Aorta (tissue), 5 donors: ENCODE measurements around the gene BABAM1. TPM values are rescaled to one million over a fixed set of nuclear protein-coding genes. Genes with fewer than 3 reads are reported as not detected.
"Not testable (repeated sequence)": the region's sequence is repeated elsewhere in the genome, so short reads cannot be mapped to it uniquely, and the experiment has no call there.

Source experiments
- ATAC-seq: fragments of 200-7000 bp; cut with Tn5 transposase; one replicate; pipeline ENCODE4 v1.9.1; 2022; ENCODE audit warnings: moderate library complexity; ENCODE audit not compliant: low FRiP score
- DNase-seq, 2 donors: peaks; one replicate each; pipeline ENCODE4 v3.0.0-alpha.2; 2020
- H3K27ac ChIP-seq, 2 donors: one replicate each; pipeline ENCODE4 v1.5.1; 2013; ENCODE audit warnings: low read length in 2 of 2, mild to moderate bottlenecking in 2 of 2, moderate library complexity in 2 of 2, control low read depth in 1 of 2, inconsistent platforms in 1 of 2, low read depth in 1 of 2
- H3K27me3 ChIP-seq, 2 donors: one replicate each; pipeline ENCODE4 v1.6.1; 2013; ENCODE audit warnings: control low read depth in 1 of 2, low read length in 1 of 2, mild to moderate bottlenecking in 1 of 2, moderate library complexity in 1 of 2; ENCODE audit not compliant: insufficient read depth in 2 of 2, control insufficient read depth in 1 of 2
- H3K36me3 ChIP-seq, 2 donors: one replicate each; pipeline ENCODE4 v1.6.1; 2013; ENCODE audit warnings: control low read depth in 1 of 2, low read length in 1 of 2, mild to moderate bottlenecking in 1 of 2; ENCODE audit not compliant: insufficient read depth in 2 of 2, control insufficient read depth in 1 of 2
- H3K4me1 ChIP-seq, 2 donors: one replicate each; pipeline ENCODE4 v1.6.1; 2013; ENCODE audit warnings: low read length in 2 of 2, control low read depth in 1 of 2, mild to moderate bottlenecking in 1 of 2, moderate library complexity in 1 of 2; ENCODE audit not compliant: insufficient read depth in 2 of 2, control insufficient read depth in 1 of 2
- H3K4me3 ChIP-seq, 2 donors: one replicate each; pipeline ENCODE4 v1.5.1; 2013; ENCODE audit warnings: low read length in 2 of 2, control low read depth in 1 of 2, mild to moderate bottlenecking in 1 of 2
- H3K9me3 ChIP-seq: one replicate; pipeline ENCODE4 v1.6.1; 2013; ENCODE audit warnings: mild to moderate bottlenecking, low read length; ENCODE audit not compliant: control insufficient read depth
- WGBS, 2 donors: extraction: QIAGEN DNeasy Blood & Tissue Kit; methylation state at CpG; one replicate each; pipeline ENCODE4 v1.1.7; 2013; 5-methylcytosine and 5-hydroxymethylcytosine counted together
- intact Hi-C, 2 donors: fragments of 100-400 bp; cut with DNase I; formaldehyde crosslinking; loops; one replicate each; pipeline versions ENCODE4 v1.14.2 to v1.15.0; 2022
- polyA plus RNA-seq, 2 donors: library from polyadenylated mRNA; stranded (reverse); fragments of 200-250 nt; gene quantifications; one replicate each; pipeline ENCODE4 v1.2.3, GENCODE V29; 2013
- total RNA-seq, 2 donors: library from RNA; stranded (reverse); fragmentation: NEBNext Ultra II Directional; extraction: Animal tissue kit (Norgen Biotek cat#: 25700); gene quantifications; one replicate each; pipeline ENCODE4 v1.2.1, GENCODE V29; 2021
- donor health status: healthy with polysubstance abuse.
- donor health status: Bipolar disorder and iron deficiency.
- donor health status: DM: no; HTN: no; CAD: no.
- donor health status: DM: no; HTN: no; CAD: no.
- donor health status: DM: yes; HTN: yes; CAD: no.

BABAM1 gene
- total and polyA plus RNA-seq, 4 donors = 55.8 to 102 (median 73.4) TPM

- H3K9me3 ChIP-seq = no peaks in the 10 kb centered on the region
- H3K36me3 ChIP-seq = no peaks in the 10 kb centered on the region
- DNase-seq = peak; percentile 85 to 90
- peak overlapping the region in 1 of 2 donors; percentile 18 for H3K27ac ChIP-seq
- intact Hi-C loops = loop anchor here in 1 of 2 donors (2.0 kb wide), 1 partner anchor 90 kb away; no protein-coding TSS in a partner anchor
- WGBS, 2 donors = 2 to 4% methylated on average over 45 to 46 of the region's 46 CpGs
- no peak overlapping the region for H3K4me3 ChIP-seq
- peak; percentile 93 for ATAC-seq
- no peaks in the 10 kb centered on the region for H3K27me3 ChIP-seq
- H3K4me1 ChIP-seq = no peaks in the 10 kb centered on the region
Measured at GRCh38 chr19:17292301-17293074, 25.2 kb downstream of the BABAM1 start.

- no peaks in the 10 kb centered on the region for H3K4me1 ChIP-seq
- ATAC-seq (no peak), DNase-seq (no peak)
- no peak overlapping the region for H3K27ac ChIP-seq
- H3K36me3 ChIP-seq = no peaks in the 10 kb centered on the region
- H3K27me3 ChIP-seq = no peaks in the 10 kb centered on the region
- no peak overlapping the region for H3K4me3 ChIP-seq
- WGBS, 2 donors = 82 to 86% methylated on average over 14 of the region's 14 CpGs
- intact Hi-C loops = loop anchor here in 1 of 2 donors (2.0 kb wide), 1 partner anchor 89 kb away; no protein-coding TSS in a partner anchor
- H3K9me3 ChIP-seq = no peaks in the 10 kb centered on the region
Measured at GRCh38 chr19:17293605-17294004, 26.4 kb downstream of the BABAM1 start.

GRCh38 chr19:17294051-17294891, 27.0 kb downstream of the BABAM1 start:
- Histone ChIP-seq H3K9me3 (no peaks in the 10 kb centered on the region), H3K27me3 (no peaks in the 10 kb centered on the region), H3K4me1 (no peaks in the 10 kb centered on the region), H3K27ac (no peak overlapping the region), H3K4me3 (no peak overlapping the region), H3K36me3 (no peaks in the 10 kb centered on the region)
- DNase-seq = peak in 1 of 2 donors; percentile 83
- ATAC-seq = peak; percentile 3
- intact Hi-C loops = no loop called here
- WGBS, 2 donors = 72 to 81% methylated on average over 45 to 48 of the region's 48 CpGs

GRCh38 chr19:17295551-17295950, 28.3 kb downstream of the BABAM1 start:
- H3K4me3 ChIP-seq, H3K4me1 ChIP-seq, H3K9me3 ChIP-seq, DNase-seq, ATAC-seq, H3K27ac ChIP-seq, intact Hi-C loops, H3K36me3 ChIP-seq, H3K27me3 ChIP-seq: not testable (repeated sequence)
- 96 to 97% methylated on average over 6 of the region's 6 CpGs for WGBS, 2 donors

- 70 to 79% methylated on average over 4 of the region's 4 CpGs for WGBS, 2 donors
- H3K27me3 ChIP-seq = no peaks in the 10 kb centered on the region
- no peaks in the 10 kb centered on the region for H3K9me3 ChIP-seq
- no peak overlapping the region for H3K27ac ChIP-seq
- no peaks in the 10 kb centered on the region for H3K36me3 ChIP-seq
- no peaks in the 10 kb centered on the region for H3K4me1 ChIP-seq
- no peak overlapping the region for H3K4me3 ChIP-seq
- ATAC-seq = no peak
- no peak for DNase-seq
- intact Hi-C loops = no loop called here
Measured at GRCh38 chr19:17296273-17296672, 29.0 kb downstream of the BABAM1 start.

GRCh38 chr19:17296976-17297375, 29.7 kb downstream of the BABAM1 start:
- DNase-seq = no peak
- H3K4me3 ChIP-seq = no peak overlapping the region
- H3K36me3 ChIP-seq = no peaks in the 10 kb centered on the region
- WGBS, 2 donors = 79 to 84% methylated on average over 6 of the region's 6 CpGs
- no peaks in the 10 kb centered on the region for H3K27me3 ChIP-seq
- H3K9me3 ChIP-seq = no peaks in the 10 kb centered on the region
- intact Hi-C loops = no loop called here
- H3K4me1 ChIP-seq = no peaks in the 10 kb centered on the region
- H3K27ac ChIP-seq = no peak overlapping the region
- ATAC-seq = no peak

GRCh38 chr19:17300992-17301619, 33.9 kb downstream of the BABAM1 start:
- H3K4me1 ChIP-seq = no peaks in the 10 kb centered on the region
- 95 to 96% methylated on average over 49 to 51 of the region's 51 CpGs for whole genome bisulfite sequencing, 2 donors
- no peak for ATAC-seq
- intact Hi-C loops = loop anchor here in 1 of 2 donors (5.0 kb wide), 1 partner anchor 91 kb away; the partner anchor contains the start of gene CCDC194
- H3K4me3 ChIP-seq = no peak overlapping the region
- H3K36me3 ChIP-seq = no peaks in the 10 kb centered on the region
- H3K27me3 ChIP-seq = no peaks in the 10 kb centered on the region
- no peak overlapping the region for H3K27ac ChIP-seq
- DNase-seq = peak in 1 of 2 donors; percentile 75
- no peaks in the 10 kb centered on the region for H3K9me3 ChIP-seq

- H3K4me3 ChIP-seq = peak overlapping the region; percentile 31 to 49
Measured at GRCh38 chr19:17302391-17303166, 35.3 kb downstream of the BABAM1 start.

More at GRCh38 chr19:17302391-17303166, 35.3 kb downstream of the BABAM1 start:
- H3K9me3 ChIP-seq = no peaks in the 10 kb centered on the region
- intact Hi-C loops = loop anchor here in 1 of 2 donors (5.0 kb wide), 1 partner anchor 90 kb away; the partner anchor contains the start of gene CCDC194
- H3K4me1 ChIP-seq = no peaks in the 10 kb centered on the region
- no peaks in the 10 kb centered on the region for H3K36me3 ChIP-seq
- DNase-seq (peak in 1 of 2 donors; percentile 75), ATAC-seq (peak; percentile 2)
- no peak overlapping the region for H3K27ac ChIP-seq
- H3K27me3 ChIP-seq = no peaks in the 10 kb centered on the region
- WGBS, 2 donors = 10 to 12% methylated on average over 23 to 29 of the region's 29 CpGs
